K562 (cell line): ENCODE results near the gene CAMK2G. TPM values are rescaled to one million over a fixed set of nuclear protein-coding genes. Genes with fewer than 3 reads are reported as not detected.

ENCODE experiments used
- CBFA2T2 ChIP-seq: fragments of 450-650 bp; conservative IDR thresholded peaks from 2 replicates; pipeline ENCODE4 v1.6.1; 2017; ENCODE audit warnings: mild to moderate bottlenecking
- ELK3 ChIP-seq: fragments of 450-650 bp; formaldehyde crosslinking; IDR thresholded peaks from 2 replicates; pipeline ENCODE4 v1.4.0; 2020; ENCODE audit warnings: mild to moderate bottlenecking
- HNRNPL ChIP-seq: fragments of 200-400 bp; formaldehyde crosslinking; IDR thresholded peaks from 2 replicates; pipeline ENCODE4 v1.6.1; 2017; ENCODE audit warnings: low read depth, mild to moderate bottlenecking, low read length
- KHSRP ChIP-seq: fragments of 450-650 bp; IDR thresholded peaks from 2 replicates; pipeline ENCODE4 v1.6.1; 2017
- MIER1 ChIP-seq: fragments of 450-650 bp; IDR thresholded peaks from 2 replicates; pipeline ENCODE4 v1.6.1; 2016; ENCODE audit warnings: antibody characterized with exemption, mild to moderate bottlenecking, low read depth
- POLR2AphosphoS5 ChIP-seq: IDR thresholded peaks from 2 replicates; pipeline ENCODE4 v1.6.1; 2011; ENCODE audit warnings: mild to moderate bottlenecking, low read depth, low read length, moderate library complexity; ENCODE audit not compliant: control insufficient read depth, insufficient read depth
- PRDM10 ChIP-seq: fragments of 450-650 bp; IDR thresholded peaks from 2 replicates; pipeline ENCODE4 v1.6.1; 2018; ENCODE audit not compliant: partially characterized antibody
- PTRF ChIP-seq: fragments of 450-650 bp; IDR thresholded peaks from 2 replicates; pipeline ENCODE4 v1.6.1; 2016; ENCODE audit warnings: mild to moderate bottlenecking, missing genetic modification characterization, missing compliant biosample characterization
- PTTG1 ChIP-seq: fragments of 450-650 bp; IDR thresholded peaks from 2 replicates; pipeline ENCODE4 v1.6.1; 2016; ENCODE audit warnings: low read depth, mild to moderate bottlenecking, missing genetic modification characterization, missing compliant biosample characterization
- RCOR1 ChIP-seq, 2 experiments: IDR thresholded peaks; 2 replicates each; pipeline ENCODE4 v1.6.1; 2012; ENCODE audit warnings: low read depth in 2 of 2, low read length in 2 of 2, borderline replicate concordance in 1 of 2, improper control_type of control experiment in 1 of 2
- RREB1 ChIP-seq: fragments of 250-450 bp; sonication (Bioruptor Pico); IDR thresholded peaks from 2 replicates; pipeline ENCODE4 v1.4.0; 2020
- SLC30A9 ChIP-seq: fragments of 250-450 bp; sonication (Bioruptor Pico); IDR thresholded peaks from 2 replicates; pipeline ENCODE4 v1.8.0; 2022; ENCODE audit warnings: mild to moderate bottlenecking, moderate library complexity
- THAP12 ChIP-seq: fragments of 250-450 bp; sonication (Bioruptor Pico); IDR thresholded peaks from 2 replicates; pipeline ENCODE4 v1.9.0; 2021; ENCODE audit warnings: mild to moderate bottlenecking, inconsistent platforms
- ZBTB17 ChIP-seq: fragments of 450-650 bp; formaldehyde crosslinking; IDR thresholded peaks from 2 replicates; pipeline ENCODE4 v1.4.0; 2020; ENCODE audit warnings: mild to moderate bottlenecking
- ZFP1 ChIP-seq: fragments of 450-650 bp; formaldehyde crosslinking; IDR thresholded peaks from 2 replicates; pipeline ENCODE4 v1.4.0; 2020; ENCODE audit warnings: mild to moderate bottlenecking, mixed read lengths
- polyA plus RNA-seq, 8 experiments: library from polyadenylated mRNA; depleted of rRNA in 4 of 8; stranded (reverse) in 5 of 8; unstranded in 3 of 8; fragments of >200 nt; fragmentation: Nextera tagmentation in 2 of 8; fragmentation: Illumina TruSeq in 1 of 8; extraction: Ambion mirVana in 2 of 8; extraction: Trizol in 1 of 8; gene quantifications; 2 replicates each; pipeline versions ENCODE4 v1.2.1 to v1.2.3, GENCODE V29; 2011 to 2014; ENCODE audit warnings: inconsistent platforms in 1 of 8, missing spikeins in 1 of 8
- total RNA-seq, 7 experiments: library from RNA; depleted of rRNA in 6 of 7; stranded (reverse); fragments of >200 nt in 6 of 7; fragmentation: Illumina TruSeq in 2 of 7; extraction: Trizol in 2 of 7; gene quantifications; 2 replicates each; pipeline versions ENCODE4 v1.2.1 to v1.2.3, GENCODE V29; 2011 to 2021; ENCODE audit warnings: low replicate concordance in 1 of 7

CAMK2G gene
- total and polyA plus RNA-seq, 9 of the 15 experiments (the other 6 are each of a cell fraction or from before 2014, with no cell fraction given) = 9.0 to 37.9 (median 32.6) TPM

GRCh38 chr10:73809061-73809818 lies 65.1 kb downstream of the CAMK2G start (continued):
- no peak for TF ChIP-seq THAP12 (CRISPR knock-in tag)
- no peak for TF ChIP-seq KHSRP
- peak; percentile 66; the same call in 1 of the 2 replicates for TF ChIP-seq ZBTB17 (CRISPR knock-in tag)
- TF ChIP-seq ZFP1 (CRISPR knock-in tag) = no peak
- no peak for TF ChIP-seq MIER1
- no peak for TF ChIP-seq ELK3 (CRISPR knock-in tag)
- no peak for TF ChIP-seq POLR2AphosphoS5
- no peak for TF ChIP-seq PTRF
- no peak for TF ChIP-seq SLC30A9 (CRISPR knock-in tag)
- TF ChIP-seq PTTG1 (tag) = no peak
- peak; percentile 44 for TF ChIP-seq CBFA2T2
- TF ChIP-seq PRDM10 = no peak
- TF ChIP-seq RCOR1 (IDR thresholded peaks at IDR 0.05; ENCODE audit: borderline replicate concordance in 1 of 2, low read depth in 2 of 2, low read length in 2 of 2) = 0 out of 4 replicates have a peak, but pooled peaks of 1 of the 2 experiments have one; percentile 25
- TF ChIP-seq HNRNPL = no peak
- no peak for TF ChIP-seq RREB1
